Mucosa of gallbladder (tissue), 1 donor: ENCODE data around the gene TFPI. TPM values are rescaled to one million over a fixed set of nuclear protein-coding genes. Genes with fewer than 3 reads are reported as not detected.

Experiments used
- total RNA-seq: library from RNA; stranded (reverse); gene quantifications from one replicate; pipeline ENCODE4 v1.2.1, GENCODE V29; 2021
- donor health status: DM: no; HTN: no; CAD: no.

TFPI gene
- total RNA-seq, 1 donor from 2014 or later = 45.6 TPM

Other genes starting within 250 kb of the TFPI start
- 22.0 TPM for gene CALCRL, start 106.2 kb downstream of the TFPI start, total RNA-seq